Hepatocyte (in vitro differentiated cells): ENCODE data around the gene FUS. TPM values are rescaled to one million over a fixed set of nuclear protein-coding genes. Genes with fewer than 3 reads are reported as not detected.

Source experiments
- DNase-seq: peaks from one replicate; pipeline ENCODE4 v3.0.0-alpha.2; 2016; ENCODE audit warnings: low spot score
- H2AFZ ChIP-seq: fragments of 200-600 bp; sonication (generic); 2 replicates; pipeline ENCODE4 v1.6.0; 2016; ENCODE audit warnings: antibody characterized with exemption, mild to moderate bottlenecking
- H3K27ac ChIP-seq: fragments of 200-600 bp; sonication (generic); 2 replicates; pipeline ENCODE4 v1.5.1; 2016; ENCODE audit warnings: mild to moderate bottlenecking
- H3K27me3 ChIP-seq: fragments of 200-600 bp; sonication (generic); 2 replicates; pipeline ENCODE4 v1.6.1; 2016
- H3K36me3 ChIP-seq: fragments of 200-600 bp; sonication (generic); replicated peaks from 2 replicates; pipeline ENCODE4 v1.5.1; 2016; ENCODE audit warnings: low read depth; ENCODE audit not compliant: insufficient read depth
- H3K4me1 ChIP-seq: fragments of 200-600 bp; sonication (generic); 2 replicates; pipeline ENCODE4 v1.5.1; 2016; ENCODE audit warnings: mild to moderate bottlenecking, moderate library complexity; ENCODE audit not compliant: insufficient read depth
- H3K4me2 ChIP-seq: fragments of 200-600 bp; sonication (generic); 2 replicates; pipeline ENCODE4 v1.6.0; 2016
- H3K4me3 ChIP-seq: fragments of 200-600 bp; sonication (generic); 2 replicates; pipeline ENCODE4 v1.5.1; 2016; ENCODE audit warnings: mild to moderate bottlenecking
- H3K79me2 ChIP-seq: fragments of 200-600 bp; sonication (generic); 2 replicates; pipeline ENCODE4 v1.6.0; 2017; ENCODE audit warnings: mild to moderate bottlenecking
- H3K9me2 ChIP-seq: fragments of 200-600 bp; sonication (generic); replicated peaks from 2 replicates; pipeline ENCODE4 v1.6.0; 2017; ENCODE audit warnings: mild to moderate bottlenecking; ENCODE audit not compliant: insufficient read depth
- H3K9me3 ChIP-seq: fragments of 200-600 bp; sonication (generic); 2 replicates; pipeline ENCODE4 v1.5.1; 2016; ENCODE audit warnings: low read depth, mild to moderate bottlenecking
- H4K20me1 ChIP-seq: fragments of 200-600 bp; sonication (generic); 2 replicates; pipeline ENCODE4 v1.6.0; 2016; ENCODE audit warnings: mild to moderate bottlenecking; ENCODE audit not compliant: insufficient read depth, poor library complexity, severe bottlenecking
- EZH2 ChIP-seq: fragments of 200-600 bp; sonication (generic); IDR thresholded peaks from 2 replicates; pipeline ENCODE4 v1.6.1; 2016; ENCODE audit warnings: antibody characterized with exemption, mild to moderate bottlenecking, borderline replicate concordance
- EZH2phosphoT487 ChIP-seq: fragments of 200-600 bp; sonication (generic); IDR thresholded peaks from one replicate; pipeline ENCODE4 v1.6.1; 2018; ENCODE audit warnings: antibody characterized with exemption, mild to moderate bottlenecking, low read depth, moderate library complexity; ENCODE audit not compliant: unreplicated experiment, severe bottlenecking
- WGBS: methylation state at CpG from one replicate; pipeline ENCODE4 v1.1.6; 2016; ENCODE audit warnings: low lambda C conversion rate; ENCODE audit errors: missing lambda C conversion rate; 5-methylcytosine and 5-hydroxymethylcytosine counted together
- polyA plus RNA-seq: library from polyadenylated mRNA; unstranded; fragments of >200 nt; fragmentation: Nextera tagmentation; extraction: Ambion mirVana; gene quantifications from 2 replicates; pipeline ENCODE4 v1.2.1, GENCODE V29; 2016
- total RNA-seq: library from RNA; depleted of rRNA; stranded (reverse); fragments of >200 nt; gene quantifications from 2 replicates; pipeline ENCODE4 v1.2.3, GENCODE V29; 2014
- TF ChIP-seq, protein P1 (sequence below): fragments of 200-600 bp; sonication (generic); IDR thresholded peaks from 2 replicates; pipeline ENCODE4 v1.5.1; 2016; ENCODE audit warnings: antibody characterized with exemption, mild to moderate bottlenecking; ENCODE audit not compliant: poor library complexity

Gene FUS
- total and polyA plus RNA-seq, 2 experiments from 2014 or later: 47.4 to 327 TPM

DNA sequence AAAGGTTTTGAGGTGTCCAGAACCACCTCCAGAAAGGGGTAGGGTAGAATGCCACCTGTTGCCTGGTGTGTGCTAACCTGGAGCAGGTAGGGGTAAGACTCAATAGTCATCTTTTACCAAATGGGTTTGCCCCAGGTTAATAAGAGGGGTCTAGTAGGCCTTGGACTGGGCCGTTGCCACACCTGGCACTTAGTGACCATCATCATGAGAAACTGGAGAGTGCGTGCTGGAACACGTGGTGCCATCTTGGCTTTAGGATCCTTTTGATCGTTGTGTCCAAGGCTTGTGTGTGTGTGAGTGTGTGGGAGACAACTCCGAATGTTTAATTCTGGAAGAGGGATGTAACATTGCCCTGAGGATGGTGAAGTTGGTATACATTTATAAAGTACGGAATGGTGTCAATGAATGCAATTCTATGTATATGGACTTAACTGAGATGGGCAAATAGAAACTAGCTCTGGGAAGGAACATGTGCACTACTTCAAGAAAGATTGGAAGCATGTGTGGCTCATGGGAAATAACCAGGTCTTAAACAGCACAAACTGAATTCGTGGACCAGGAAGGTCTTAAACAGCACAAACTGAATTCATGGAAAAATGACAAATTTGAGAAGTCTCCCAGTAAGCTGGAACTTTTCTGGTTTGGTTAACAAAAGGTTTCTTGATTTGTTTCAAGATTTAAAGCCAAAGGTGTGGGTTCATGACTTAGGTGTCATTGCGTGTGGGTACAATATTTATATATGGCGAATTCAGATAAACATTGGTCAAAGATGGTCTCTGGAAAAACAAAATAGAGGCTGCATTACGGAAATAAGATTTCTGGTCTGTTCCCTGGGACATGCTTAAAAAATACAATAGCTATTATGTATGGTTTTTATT lies 7.2 kb downstream of the FUS start:
- Histone ChIP-seq H3K27me3 (no peaks in the 10 kb centered on the region), H3K4me3 (no peak overlapping the region), H2AFZ (no peak overlapping the region), H3K79me2 (peaks cover 85% of the 10 kb centered on the region), H3K4me2 (no peak overlapping the region), H3K27ac (no peak overlapping the region), H3K9me2 (no peaks in the 10 kb centered on the region), H4K20me1 (peaks cover 96% of the 10 kb centered on the region), H3K9me3 (no peaks in the 10 kb centered on the region), H3K4me1 (peaks cover 11% of the 10 kb centered on the region), H3K36me3 (peaks cover 8% of the 10 kb centered on the region)
- no peak for TF ChIP-seq EZH2
- no peak for TF ChIP-seq EZH2phosphoT487
- TF ChIP-seq, protein P1, sequence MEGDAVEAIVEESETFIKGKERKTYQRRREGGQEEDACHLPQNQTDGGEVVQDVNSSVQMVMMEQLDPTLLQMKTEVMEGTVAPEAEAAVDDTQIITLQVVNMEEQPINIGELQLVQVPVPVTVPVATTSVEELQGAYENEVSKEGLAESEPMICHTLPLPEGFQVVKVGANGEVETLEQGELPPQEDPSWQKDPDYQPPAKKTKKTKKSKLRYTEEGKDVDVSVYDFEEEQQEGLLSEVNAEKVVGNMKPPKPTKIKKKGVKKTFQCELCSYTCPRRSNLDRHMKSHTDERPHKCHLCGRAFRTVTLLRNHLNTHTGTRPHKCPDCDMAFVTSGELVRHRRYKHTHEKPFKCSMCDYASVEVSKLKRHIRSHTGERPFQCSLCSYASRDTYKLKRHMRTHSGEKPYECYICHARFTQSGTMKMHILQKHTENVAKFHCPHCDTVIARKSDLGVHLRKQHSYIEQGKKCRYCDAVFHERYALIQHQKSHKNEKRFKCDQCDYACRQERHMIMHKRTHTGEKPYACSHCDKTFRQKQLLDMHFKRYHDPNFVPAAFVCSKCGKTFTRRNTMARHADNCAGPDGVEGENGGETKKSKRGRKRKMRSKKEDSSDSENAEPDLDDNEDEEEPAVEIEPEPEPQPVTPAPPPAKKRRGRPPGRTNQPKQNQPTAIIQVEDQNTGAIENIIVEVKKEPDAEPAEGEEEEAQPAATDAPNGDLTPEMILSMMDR: no peak
- DNase-seq: no peak
- 96% methylated on average over 10 of the region's 10 CpGs for WGBS

DNA sequence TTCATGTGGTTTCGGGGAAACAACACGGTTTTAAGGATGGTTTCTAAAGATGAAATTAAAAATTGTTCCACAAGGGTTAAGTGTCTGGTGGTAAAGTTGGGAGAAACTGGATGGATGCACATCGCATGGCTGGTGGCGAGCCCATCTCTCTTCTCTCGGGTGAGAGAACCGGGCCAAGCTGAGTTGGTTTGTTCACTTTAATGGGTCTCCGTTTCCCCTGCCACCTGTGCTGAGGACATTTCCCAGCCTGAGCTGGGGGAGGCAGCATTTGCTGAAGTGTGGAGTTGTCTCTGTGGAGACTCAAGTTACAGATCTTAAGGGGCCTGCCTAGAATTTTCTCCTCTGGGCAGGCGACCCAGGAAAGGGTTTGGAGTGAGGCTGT lies 7.9 kb downstream of the FUS start:
- no peaks in the 10 kb centered on the region for H3K9me2 ChIP-seq
- H3K36me3 ChIP-seq: peaks cover 8% of the 10 kb centered on the region
- H3K4me3 ChIP-seq: no peak overlapping the region
- H3K4me1 ChIP-seq: peaks cover 5% of the 10 kb centered on the region
- no peaks in the 10 kb centered on the region for H3K27me3 ChIP-seq
- no peak overlapping the region for H3K4me2 ChIP-seq
- no peak for TF ChIP-seq EZH2
- TF ChIP-seq, protein P1: no peak
- no peak for TF ChIP-seq EZH2phosphoT487
- peaks cover 78% of the 10 kb centered on the region for H3K79me2 ChIP-seq
- H3K27ac ChIP-seq: no peak overlapping the region
- DNase-seq: no peak
- H4K20me1 ChIP-seq: peaks cover 96% of the 10 kb centered on the region
- no peaks in the 10 kb centered on the region for H3K9me3 ChIP-seq
- 94% methylated on average over 8 of the region's 8 CpGs for WGBS
- no peak overlapping the region for H2AFZ ChIP-seq

DNA sequence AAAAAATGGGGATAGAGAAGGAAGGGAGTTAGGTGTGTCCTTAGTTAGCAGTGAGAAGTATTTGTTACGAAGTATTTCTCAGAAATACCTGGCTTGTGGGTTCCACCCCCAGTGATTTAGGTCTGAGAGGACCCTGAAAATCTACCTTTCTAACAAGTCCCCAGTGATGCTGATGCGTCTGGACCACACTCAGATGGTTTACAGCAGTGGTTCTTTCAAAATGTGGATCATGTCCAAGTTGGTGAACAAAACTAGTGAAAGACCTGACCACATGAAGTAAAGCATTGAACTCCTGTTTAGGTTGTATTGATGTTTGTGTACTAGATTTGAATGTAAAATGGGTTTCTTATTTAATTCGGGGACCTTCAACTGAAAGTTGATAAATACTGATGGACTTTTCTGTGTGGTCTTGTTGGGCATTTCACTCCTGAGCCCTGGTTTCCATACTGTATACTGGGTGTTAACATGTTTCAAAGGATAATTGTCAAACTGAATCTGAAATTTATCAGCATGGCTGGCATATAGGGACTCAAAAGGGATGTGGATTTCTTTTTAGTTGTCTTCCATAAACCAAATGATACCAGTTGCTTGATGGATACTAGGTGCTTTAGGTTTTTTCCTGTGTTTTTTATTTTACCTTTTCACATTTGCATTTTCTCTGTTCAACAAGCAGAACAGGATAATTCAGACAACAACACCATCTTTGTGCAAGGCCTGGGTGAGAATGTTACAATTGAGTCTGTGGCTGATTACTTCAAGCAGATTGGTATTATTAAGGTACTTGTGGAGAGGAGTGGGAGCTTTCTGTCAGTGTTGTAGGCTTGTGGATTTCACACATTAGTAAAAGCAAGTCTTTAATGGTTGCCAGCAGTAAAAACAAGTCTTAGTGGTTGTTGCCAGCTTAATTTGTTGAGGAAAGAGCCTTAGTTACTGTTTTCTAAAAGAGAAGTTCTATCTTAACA lies 8.8 kb downstream of the FUS start:
- Histone ChIP-seq H2AFZ (no peak overlapping the region), H3K9me3 (no peaks in the 10 kb centered on the region), H3K27me3 (no peaks in the 10 kb centered on the region), H3K36me3 (peaks cover 8% of the 10 kb centered on the region), H3K4me1 (no peaks in the 10 kb centered on the region), H3K4me2 (no peak overlapping the region), H4K20me1 (peaks cover 87% of the 10 kb centered on the region), H3K4me3 (no peak overlapping the region), H3K27ac (no peak overlapping the region), H3K79me2 (peaks cover 69% of the 10 kb centered on the region), H3K9me2 (no peaks in the 10 kb centered on the region)
- TF ChIP-seq EZH2 (no peak), EZH2phosphoT487 (no peak)
- TF ChIP-seq, protein P1: no peak
- DNase-seq: no peak
- WGBS: 93% methylated on average over 3 of the region's 3 CpGs
